LNCaP clone FGC (cell line): ENCODE measurements around the gene PODNL1.
"Not testable (repeated sequence)": the region's sequence is repeated elsewhere in the genome, so short reads cannot be mapped to it uniquely, and the experiment has no call there.

ENCODE experiments used
- DNase-seq: peaks from one replicate; pipeline ENCODE4 v3.0.0-alpha.2; 2011; ENCODE audit warnings: low read depth
- H3K4me3 ChIP-seq: 2 replicates; pipeline ENCODE4 v1.5.1; 2011; ENCODE audit warnings: mild to moderate bottlenecking, low read depth, low read length, control low read depth
- TF ChIP-seq, protein P1 (sequence below): IDR thresholded peaks from 2 replicates; pipeline ENCODE4 v1.5.1; 2012; ENCODE audit warnings: mild to moderate bottlenecking; ENCODE audit not compliant: control insufficient read depth, insufficient read depth; ENCODE audit errors: extremely low read depth

Gene PODNL1

DNA sequence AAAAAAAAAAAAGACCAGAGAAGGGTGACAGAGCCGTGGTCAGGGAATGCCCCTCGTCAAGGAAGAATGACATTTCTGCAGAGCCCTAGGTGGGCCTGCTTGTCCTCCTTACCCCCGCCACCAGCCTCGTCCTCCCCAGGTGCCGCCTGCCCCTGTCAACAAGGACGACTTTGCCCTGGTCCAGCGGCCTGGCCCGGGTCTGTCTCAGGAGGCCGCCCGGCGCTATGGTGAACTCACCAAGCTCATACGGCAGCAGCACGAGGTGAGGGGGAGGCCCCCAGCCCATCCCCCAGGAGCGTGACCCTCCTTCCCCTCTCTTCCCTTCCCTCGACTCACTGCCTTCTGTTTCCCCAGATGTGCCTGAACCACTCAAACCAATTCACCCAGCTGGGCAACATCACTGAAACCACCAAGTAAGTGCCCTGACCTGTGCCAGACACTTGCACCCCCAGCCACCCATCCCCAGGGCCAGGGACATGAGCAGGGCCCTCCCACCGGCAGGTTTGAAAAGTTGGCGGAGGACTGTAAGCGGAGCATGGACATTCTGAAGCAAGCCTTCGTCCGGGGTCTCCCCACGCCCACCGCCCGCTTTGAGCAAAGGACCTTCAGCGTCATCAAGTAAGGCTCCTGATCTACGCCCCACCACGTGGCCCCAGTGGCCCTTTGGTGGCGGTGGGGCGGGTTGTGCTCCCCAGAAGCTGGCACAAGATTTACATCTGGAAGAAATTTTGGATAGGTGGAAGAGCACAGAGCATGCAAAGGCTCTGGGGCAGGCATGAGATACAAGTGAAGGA is 14.8 kb downstream of the PODNL1 start:
- no peak for DNase-seq
- TF ChIP-seq, protein P1, sequence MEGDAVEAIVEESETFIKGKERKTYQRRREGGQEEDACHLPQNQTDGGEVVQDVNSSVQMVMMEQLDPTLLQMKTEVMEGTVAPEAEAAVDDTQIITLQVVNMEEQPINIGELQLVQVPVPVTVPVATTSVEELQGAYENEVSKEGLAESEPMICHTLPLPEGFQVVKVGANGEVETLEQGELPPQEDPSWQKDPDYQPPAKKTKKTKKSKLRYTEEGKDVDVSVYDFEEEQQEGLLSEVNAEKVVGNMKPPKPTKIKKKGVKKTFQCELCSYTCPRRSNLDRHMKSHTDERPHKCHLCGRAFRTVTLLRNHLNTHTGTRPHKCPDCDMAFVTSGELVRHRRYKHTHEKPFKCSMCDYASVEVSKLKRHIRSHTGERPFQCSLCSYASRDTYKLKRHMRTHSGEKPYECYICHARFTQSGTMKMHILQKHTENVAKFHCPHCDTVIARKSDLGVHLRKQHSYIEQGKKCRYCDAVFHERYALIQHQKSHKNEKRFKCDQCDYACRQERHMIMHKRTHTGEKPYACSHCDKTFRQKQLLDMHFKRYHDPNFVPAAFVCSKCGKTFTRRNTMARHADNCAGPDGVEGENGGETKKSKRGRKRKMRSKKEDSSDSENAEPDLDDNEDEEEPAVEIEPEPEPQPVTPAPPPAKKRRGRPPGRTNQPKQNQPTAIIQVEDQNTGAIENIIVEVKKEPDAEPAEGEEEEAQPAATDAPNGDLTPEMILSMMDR = no peak

DNA sequence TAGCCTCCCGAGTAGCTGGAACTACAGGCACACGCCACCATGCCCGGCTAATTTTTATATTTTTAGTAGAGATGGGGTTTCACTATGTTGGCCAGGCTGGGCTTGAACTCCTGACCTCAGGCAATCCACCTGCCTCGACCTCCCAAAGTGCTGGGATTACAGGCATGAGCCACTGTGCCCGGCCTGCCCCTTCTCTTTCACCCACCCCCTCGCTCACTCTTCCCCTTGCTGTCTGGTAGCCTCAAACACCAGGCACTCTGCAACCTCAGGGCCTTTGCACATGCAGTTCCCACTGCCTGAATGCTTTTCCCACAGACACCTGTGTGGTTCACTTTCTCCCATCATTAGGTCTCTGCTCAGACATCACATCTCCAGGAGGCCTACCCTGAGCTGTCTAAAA is 16.1 kb downstream of the PODNL1 start:
- not testable (repeated sequence) for H3K4me3 ChIP-seq, DNase-seq

More for the DNA sequence above, 14.8 kb downstream of the PODNL1 start:
- no peak overlapping the region for H3K4me3 ChIP-seq

DNA sequence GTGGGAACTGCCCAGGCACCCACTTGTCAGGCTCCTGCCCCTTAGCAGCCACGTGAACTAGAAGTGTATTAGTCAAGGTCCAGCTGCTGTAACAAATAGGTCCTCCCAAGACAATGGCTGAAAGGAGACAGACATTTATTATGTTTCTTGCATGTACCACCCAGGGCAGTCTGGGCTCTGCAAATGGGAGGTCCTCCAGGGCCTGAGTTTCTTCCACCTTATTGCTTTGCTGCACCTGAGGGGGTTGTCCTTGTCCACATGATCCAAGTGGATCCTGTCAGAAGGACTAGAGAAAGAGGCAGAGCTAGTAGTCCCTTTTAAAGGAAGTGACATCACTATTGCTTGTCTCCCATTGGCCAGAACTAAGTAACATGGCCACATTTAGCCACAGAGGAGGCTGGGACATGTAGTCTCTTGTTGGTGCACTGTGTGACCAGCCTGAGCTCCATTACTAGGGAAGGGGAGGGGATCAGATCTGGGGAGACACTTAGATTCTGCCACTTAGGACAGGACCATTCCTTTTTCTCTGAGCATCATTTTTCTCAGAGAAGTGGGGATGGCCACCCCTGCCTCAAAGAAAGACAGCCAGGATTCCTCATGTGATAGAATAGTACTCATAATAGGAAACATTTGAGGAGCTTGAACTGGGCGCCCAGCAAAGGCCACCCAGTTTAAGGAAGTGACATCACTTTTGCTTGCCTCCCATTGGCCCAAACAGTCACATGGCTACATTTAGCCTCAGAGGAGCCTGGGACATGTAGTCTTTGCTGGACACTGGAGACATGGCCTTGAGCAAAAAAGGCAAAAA is 17.1 kb downstream of the PODNL1 start:
- TF ChIP-seq, protein P1 = no peak
- no peak overlapping the region for H3K4me3 ChIP-seq
- DNase-seq = no peak

DNA sequence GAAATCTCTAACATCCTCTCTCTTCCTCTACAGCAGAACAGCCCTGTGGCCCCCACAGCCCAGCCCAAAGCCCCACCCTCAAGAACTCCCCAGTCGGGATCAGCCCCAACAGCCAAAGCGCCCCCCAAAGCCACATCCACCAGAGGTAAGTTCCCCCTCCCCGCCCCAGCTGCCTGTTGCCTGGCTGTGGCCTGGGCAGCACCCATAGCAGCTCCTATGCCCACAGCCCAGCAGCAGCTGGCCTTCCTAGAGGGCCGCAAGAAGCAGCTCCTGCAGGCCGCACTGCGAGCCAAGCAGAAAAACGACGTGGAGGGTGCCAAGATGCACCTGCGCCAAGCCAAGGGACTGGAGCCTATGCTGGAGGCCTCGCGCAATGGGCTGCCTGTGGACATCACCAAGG is 17.7 kb downstream of the PODNL1 start:
- no peak for DNase-seq
- no peak overlapping the region for H3K4me3 ChIP-seq
- TF ChIP-seq, protein P1 = no peak

DNA sequence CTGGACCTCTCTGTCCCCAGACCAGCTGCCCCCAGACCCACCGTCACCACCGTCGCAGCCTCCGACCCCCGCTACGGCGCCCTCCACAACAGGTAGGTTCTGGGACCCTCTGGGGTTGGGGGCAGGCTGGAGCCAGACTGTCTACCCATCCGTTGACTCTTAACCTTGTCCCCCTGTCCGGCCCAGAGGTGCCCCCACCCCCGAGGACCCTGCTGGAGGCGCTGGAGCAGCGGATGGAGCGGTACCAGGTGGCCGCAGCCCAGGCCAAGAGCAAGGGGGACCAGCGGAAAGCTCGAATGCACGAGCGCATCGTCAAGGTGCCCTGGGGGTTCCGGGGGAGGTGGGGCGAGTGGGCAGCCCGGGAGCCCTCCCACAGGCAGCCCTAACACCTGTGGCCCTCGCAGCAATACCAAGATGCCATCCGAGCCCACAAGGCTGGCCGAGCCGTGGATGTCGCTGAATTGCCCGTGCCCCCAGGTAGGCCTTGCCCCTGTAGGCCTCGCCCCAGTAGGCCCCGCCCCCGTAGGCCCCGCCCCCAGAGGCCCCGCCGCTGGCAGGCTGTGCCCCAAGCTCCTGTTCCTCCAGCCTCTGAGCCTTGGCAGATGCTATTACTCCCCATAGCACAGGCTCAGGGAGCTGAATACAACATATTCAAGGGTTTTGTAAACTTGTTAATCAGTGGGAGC is 19.3 kb downstream of the PODNL1 start:
- H3K4me3 ChIP-seq = no peak overlapping the region
- no peak for DNase-seq
- TF ChIP-seq, protein P1 = no peak

DNA sequence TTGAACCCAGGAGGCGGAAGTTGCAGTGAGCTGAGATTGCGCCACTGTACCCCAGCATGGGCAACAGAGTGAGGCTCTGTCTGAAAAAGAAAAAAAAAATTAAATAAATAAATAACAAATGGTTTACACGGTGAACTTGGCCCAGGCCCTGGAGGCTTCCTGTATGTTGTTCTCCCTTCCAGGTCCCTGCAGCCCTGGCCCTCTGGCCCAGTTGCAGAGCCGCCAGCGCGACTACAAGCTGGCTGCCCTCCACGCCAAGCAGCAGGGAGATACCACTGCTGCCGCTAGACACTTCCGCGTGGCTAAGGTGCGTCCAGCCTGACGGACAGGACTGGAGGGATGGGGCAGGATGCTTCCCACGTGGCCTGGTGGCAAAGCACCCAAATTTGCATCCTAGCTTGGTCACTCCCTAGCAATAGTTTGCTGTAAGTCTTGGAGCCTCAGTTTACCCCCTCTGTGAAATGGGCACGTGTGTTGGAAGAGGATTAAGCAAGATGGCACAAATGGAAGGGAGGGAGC is 20.3 kb downstream of the PODNL1 start:
- DNase-seq = no peak
- no peak overlapping the region for H3K4me3 ChIP-seq
- TF ChIP-seq, protein P1 = no peak

DNA sequence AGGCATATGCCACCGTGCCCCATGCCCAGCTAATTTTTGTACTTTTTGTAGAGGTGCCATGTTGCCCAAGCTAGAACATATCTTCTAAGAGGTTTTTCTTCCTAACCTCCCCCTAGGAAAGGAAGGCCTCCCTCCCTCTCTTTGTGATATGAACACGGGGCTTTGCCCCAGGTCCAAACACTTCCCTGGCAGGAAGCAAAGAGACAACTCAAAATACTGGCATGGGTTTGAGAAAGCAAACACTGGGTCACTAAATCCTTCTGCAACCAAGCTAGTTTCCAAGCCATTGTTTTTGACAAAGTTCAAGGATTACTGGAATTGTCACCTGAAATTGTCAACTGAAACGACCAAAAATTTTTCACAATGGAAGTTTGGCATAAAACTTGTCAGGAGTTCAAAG is 23.4 kb downstream of the PODNL1 start:
- DNase-seq = no peak
- TF ChIP-seq, protein P1 = no peak
- H3K4me3 ChIP-seq = no peak overlapping the region
